Skeletal muscle satellite cell (primary cell): ENCODE measurements around the gene ELP4. TPM values are rescaled to one million over a fixed set of nuclear protein-coding genes. Genes with fewer than 3 reads are reported as not detected.

Experiments used
- H3K27me3 ChIP-seq: 2 replicates; pipeline ENCODE4 v1.7.0; 2013; ENCODE audit warnings: low read length; ENCODE audit not compliant: control insufficient read depth, insufficient read depth
- H3K36me3 ChIP-seq: 2 replicates; pipeline ENCODE4 v1.7.0; 2013; ENCODE audit warnings: mild to moderate bottlenecking, control low read depth, low read length; ENCODE audit not compliant: insufficient read depth
- H3K4me1 ChIP-seq: 2 replicates; pipeline ENCODE4 v1.7.0; 2013; ENCODE audit warnings: low read length; ENCODE audit not compliant: control insufficient read depth, insufficient read depth
- H3K4me2 ChIP-seq: 2 replicates; pipeline ENCODE4 v1.7.0; 2013; ENCODE audit warnings: mild to moderate bottlenecking, low read length
- H3K4me3 ChIP-seq: 2 replicates; pipeline ENCODE4 v1.7.0; 2013; ENCODE audit warnings: low read length
- H3K9ac ChIP-seq: 2 replicates; pipeline ENCODE4 v1.7.0; 2013; ENCODE audit warnings: mild to moderate bottlenecking, low read depth, low read length, moderate library complexity
- H3K9me3 ChIP-seq: replicated peaks from 2 replicates; pipeline ENCODE4 v1.7.0; 2013; ENCODE audit warnings: mild to moderate bottlenecking, control low read depth, low read length
- total RNA-seq: library from RNA; depleted of rRNA; stranded (reverse); fragments of >200 nt; gene quantifications from 2 replicates; pipeline ENCODE4 v1.2.3, GENCODE V29; 2012; rRNA removed

The ELP4 gene
- total RNA-seq: 16.7 and 18.6 TPM in 2 replicates

GRCh38 chr11:31509429-31510345 is at the start of gene ELP4, which contains the start of gene IMMP1L:
TSS of gene ELP4 (plus strand) at chr11:31509767. CDS start at chr11:31509785, 18 bp downstream.
TSS of gene IMMP1L (minus strand) at chr11:31509622. CDS start at chr11:31463276, 46,346 bp downstream.
- peak within 1 kb of the TSS; percentile 88 for H3K9ac ChIP-seq
- no peaks in the 10 kb centered on the region for H3K36me3 ChIP-seq
- peak within 1 kb of the TSS; percentile 88 for H3K4me2 ChIP-seq
- no peaks in the 10 kb centered on the region for H3K9me3 ChIP-seq
- peaks cover 12% of the 10 kb centered on the region for H3K4me1 ChIP-seq
- no peaks in the 10 kb centered on the region for H3K27me3 ChIP-seq
- peak within 1 kb of the TSS; percentile 93 for H3K4me3 ChIP-seq

GRCh38 chr11:31464436-31464835 is 45.1 kb upstream of the ELP4 start:
- Histone ChIP-seq H3K4me1 (no peaks in the 10 kb centered on the region), H3K9me3 (no peaks in the 10 kb centered on the region), H3K27me3 (no peaks in the 10 kb centered on the region), H3K36me3 (no peaks in the 10 kb centered on the region), H3K9ac (no peak overlapping the region), H3K4me2 (no peak overlapping the region), H3K4me3 (no peak overlapping the region)

GRCh38 chr11:31474083-31474482 is 35.5 kb upstream of the ELP4 start:
- Histone ChIP-seq H3K9me3 (no peaks in the 10 kb centered on the region), H3K4me3 (no peak overlapping the region), H3K4me2 (no peak overlapping the region), H3K36me3 (no peaks in the 10 kb centered on the region), H3K4me1 (no peaks in the 10 kb centered on the region), H3K27me3 (no peaks in the 10 kb centered on the region), H3K9ac (no peak overlapping the region)

GRCh38 chr11:31477528-31478222 is 31.9 kb upstream of the ELP4 start:
- no peaks in the 10 kb centered on the region for H3K4me1 ChIP-seq
- no peaks in the 10 kb centered on the region for H3K9me3 ChIP-seq
- no peak overlapping the region for H3K4me2 ChIP-seq
- H3K36me3 ChIP-seq: no peaks in the 10 kb centered on the region
- no peak overlapping the region for H3K9ac ChIP-seq
- H3K4me3 ChIP-seq: no peak overlapping the region
- H3K27me3 ChIP-seq: no peaks in the 10 kb centered on the region

GRCh38 chr11:31478223-31478590 is 31.4 kb upstream of the ELP4 start:
- no peak overlapping the region for H3K4me2 ChIP-seq
- H3K27me3 ChIP-seq: no peaks in the 10 kb centered on the region
- no peaks in the 10 kb centered on the region for H3K36me3 ChIP-seq
- H3K9ac ChIP-seq: no peak overlapping the region
- H3K4me3 ChIP-seq: no peak overlapping the region
- no peaks in the 10 kb centered on the region for H3K9me3 ChIP-seq
- H3K4me1 ChIP-seq: no peaks in the 10 kb centered on the region

GRCh38 chr11:31479066-31479465 is 30.5 kb upstream of the ELP4 start:
- no peaks in the 10 kb centered on the region for H3K27me3 ChIP-seq
- no peaks in the 10 kb centered on the region for H3K36me3 ChIP-seq
- H3K4me2 ChIP-seq: no peak overlapping the region
- H3K4me1 ChIP-seq: no peaks in the 10 kb centered on the region
- no peak overlapping the region for H3K4me3 ChIP-seq
- H3K9me3 ChIP-seq: no peaks in the 10 kb centered on the region
- no peak overlapping the region for H3K9ac ChIP-seq

GRCh38 chr11:31480930-31481329 is 28.6 kb upstream of the ELP4 start:
- no peak overlapping the region for H3K4me2 ChIP-seq
- no peaks in the 10 kb centered on the region for H3K27me3 ChIP-seq
- no peak overlapping the region for H3K9ac ChIP-seq
- H3K4me1 ChIP-seq: no peaks in the 10 kb centered on the region
- no peak overlapping the region for H3K4me3 ChIP-seq
- no peaks in the 10 kb centered on the region for H3K9me3 ChIP-seq
- H3K36me3 ChIP-seq: no peaks in the 10 kb centered on the region

- H3K4me2 ChIP-seq: no peak overlapping the region
- no peak overlapping the region for H3K4me3 ChIP-seq
- no peaks in the 10 kb centered on the region for H3K36me3 ChIP-seq
- no peak overlapping the region for H3K9ac ChIP-seq
- no peaks in the 10 kb centered on the region for H3K27me3 ChIP-seq
- no peaks in the 10 kb centered on the region for H3K9me3 ChIP-seq
- no peaks in the 10 kb centered on the region for H3K4me1 ChIP-seq
Observed at GRCh38 chr11:31484497-31484896, 25.1 kb upstream of the ELP4 start.

GRCh38 chr11:31487848-31488247 is 21.7 kb upstream of the ELP4 start:
- no peak overlapping the region for H3K4me2 ChIP-seq
- H3K9ac ChIP-seq: no peak overlapping the region
- no peak overlapping the region for H3K4me3 ChIP-seq
- H3K4me1 ChIP-seq: no peaks in the 10 kb centered on the region
- no peaks in the 10 kb centered on the region for H3K27me3 ChIP-seq
- H3K9me3 ChIP-seq: no peaks in the 10 kb centered on the region
- H3K36me3 ChIP-seq: no peaks in the 10 kb centered on the region

- H3K9ac ChIP-seq: no peak overlapping the region
- no peaks in the 10 kb centered on the region for H3K27me3 ChIP-seq
- H3K9me3 ChIP-seq: no peaks in the 10 kb centered on the region
- no peak overlapping the region for H3K4me2 ChIP-seq
- no peak overlapping the region for H3K4me3 ChIP-seq
- no peaks in the 10 kb centered on the region for H3K4me1 ChIP-seq
- H3K36me3 ChIP-seq: no peaks in the 10 kb centered on the region
Observed at GRCh38 chr11:31492320-31492913, 17.1 kb upstream of the ELP4 start.

GRCh38 chr11:31493235-31493634 is 16.3 kb upstream of the ELP4 start:
- no peak overlapping the region for H3K4me2 ChIP-seq

More at GRCh38 chr11:31493235-31493634, 16.3 kb upstream of the ELP4 start:
- Histone ChIP-seq H3K4me1 (no peaks in the 10 kb centered on the region), H3K4me3 (no peak overlapping the region), H3K9ac (no peak overlapping the region), H3K9me3 (no peaks in the 10 kb centered on the region), H3K36me3 (no peaks in the 10 kb centered on the region), H3K27me3 (no peaks in the 10 kb centered on the region)
